SK-N-SH (cell line): ENCODE results near the gene PRDM13.

ENCODE experiments used
- EP300 ChIP-seq, 2 experiments: IDR thresholded peaks; 2 replicates each; pipeline versions ENCODE4 v1.4.0 to v1.6.1; 2012; ENCODE audit warnings: borderline replicate concordance in 1 of 2, low read depth in 1 of 2, low read length in 1 of 2
- GABPA ChIP-seq: IDR thresholded peaks from 2 replicates; pipeline ENCODE4 v1.4.0; 2012; ENCODE audit warnings: low read depth, mild to moderate bottlenecking
- NRF1 ChIP-seq: IDR thresholded peaks from 2 replicates; pipeline ENCODE4 v1.6.1; 2012; ENCODE audit warnings: low read depth, mild to moderate bottlenecking, low read length
- TF ChIP-seq, protein P1 (sequence below): fragments of 200-600 bp; sonication (generic); IDR thresholded peaks from 2 replicates; pipeline ENCODE4 v1.6.1; 2017; ENCODE audit warnings: antibody characterized with exemption, mild to moderate bottlenecking, moderate library complexity
- TF ChIP-seq, protein P2 (sequence below): IDR thresholded peaks from 2 replicates; pipeline ENCODE4 v1.4.0; 2012; ENCODE audit warnings: low read depth, borderline replicate concordance
- TF ChIP-seq, protein P3 (sequence below): IDR thresholded peaks from 2 replicates; pipeline ENCODE4 v1.6.1; 2012; ENCODE audit warnings: mild to moderate bottlenecking, low read depth, low read length, moderate library complexity

DNA sequence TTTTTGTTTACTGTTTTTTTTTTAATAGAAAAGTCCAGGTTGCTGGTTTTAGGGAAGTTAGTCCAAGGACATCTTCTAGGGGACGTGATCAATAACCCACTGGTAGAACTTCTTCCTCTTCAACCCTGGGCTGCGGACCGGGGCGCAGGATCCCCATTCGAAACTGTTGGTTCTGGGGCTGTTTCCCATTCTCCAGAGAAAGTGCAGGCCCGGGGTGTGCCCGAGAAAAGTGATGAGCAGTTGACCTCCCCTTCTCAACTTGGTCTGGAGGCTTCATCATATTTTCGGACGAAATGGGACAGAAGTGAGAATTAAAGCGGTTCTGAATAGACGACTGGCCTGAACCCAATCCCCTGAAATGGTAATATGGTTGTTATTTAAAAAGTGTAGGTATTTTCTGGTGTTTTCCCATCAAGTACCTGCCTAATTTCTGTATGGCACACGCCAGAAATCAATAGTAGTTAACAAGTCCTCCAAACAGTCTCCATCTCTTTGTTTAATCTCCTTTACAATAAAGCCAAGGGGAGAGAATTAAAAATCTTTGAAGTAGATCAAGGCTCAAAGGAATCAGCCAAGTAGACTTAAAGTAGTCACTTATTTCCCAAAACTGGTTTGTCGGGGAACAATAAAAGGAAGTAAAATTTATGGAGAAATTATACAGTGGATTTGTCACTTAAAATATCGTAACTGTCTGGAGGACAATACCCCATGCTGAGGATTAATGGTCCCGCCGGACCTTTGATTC, 550 bp upstream of the PRDM13 start:
- TF ChIP-seq, protein P1, sequence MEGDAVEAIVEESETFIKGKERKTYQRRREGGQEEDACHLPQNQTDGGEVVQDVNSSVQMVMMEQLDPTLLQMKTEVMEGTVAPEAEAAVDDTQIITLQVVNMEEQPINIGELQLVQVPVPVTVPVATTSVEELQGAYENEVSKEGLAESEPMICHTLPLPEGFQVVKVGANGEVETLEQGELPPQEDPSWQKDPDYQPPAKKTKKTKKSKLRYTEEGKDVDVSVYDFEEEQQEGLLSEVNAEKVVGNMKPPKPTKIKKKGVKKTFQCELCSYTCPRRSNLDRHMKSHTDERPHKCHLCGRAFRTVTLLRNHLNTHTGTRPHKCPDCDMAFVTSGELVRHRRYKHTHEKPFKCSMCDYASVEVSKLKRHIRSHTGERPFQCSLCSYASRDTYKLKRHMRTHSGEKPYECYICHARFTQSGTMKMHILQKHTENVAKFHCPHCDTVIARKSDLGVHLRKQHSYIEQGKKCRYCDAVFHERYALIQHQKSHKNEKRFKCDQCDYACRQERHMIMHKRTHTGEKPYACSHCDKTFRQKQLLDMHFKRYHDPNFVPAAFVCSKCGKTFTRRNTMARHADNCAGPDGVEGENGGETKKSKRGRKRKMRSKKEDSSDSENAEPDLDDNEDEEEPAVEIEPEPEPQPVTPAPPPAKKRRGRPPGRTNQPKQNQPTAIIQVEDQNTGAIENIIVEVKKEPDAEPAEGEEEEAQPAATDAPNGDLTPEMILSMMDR = no peak
- TF ChIP-seq GABPA (no peak), NRF1 (no peak), EP300 (IDR thresholded peaks at IDR 0.05; ENCODE audit: borderline replicate concordance in 1 of 2, low read depth in 1 of 2, low read length in 1 of 2) (no peak)
- TF ChIP-seq, protein P2, sequence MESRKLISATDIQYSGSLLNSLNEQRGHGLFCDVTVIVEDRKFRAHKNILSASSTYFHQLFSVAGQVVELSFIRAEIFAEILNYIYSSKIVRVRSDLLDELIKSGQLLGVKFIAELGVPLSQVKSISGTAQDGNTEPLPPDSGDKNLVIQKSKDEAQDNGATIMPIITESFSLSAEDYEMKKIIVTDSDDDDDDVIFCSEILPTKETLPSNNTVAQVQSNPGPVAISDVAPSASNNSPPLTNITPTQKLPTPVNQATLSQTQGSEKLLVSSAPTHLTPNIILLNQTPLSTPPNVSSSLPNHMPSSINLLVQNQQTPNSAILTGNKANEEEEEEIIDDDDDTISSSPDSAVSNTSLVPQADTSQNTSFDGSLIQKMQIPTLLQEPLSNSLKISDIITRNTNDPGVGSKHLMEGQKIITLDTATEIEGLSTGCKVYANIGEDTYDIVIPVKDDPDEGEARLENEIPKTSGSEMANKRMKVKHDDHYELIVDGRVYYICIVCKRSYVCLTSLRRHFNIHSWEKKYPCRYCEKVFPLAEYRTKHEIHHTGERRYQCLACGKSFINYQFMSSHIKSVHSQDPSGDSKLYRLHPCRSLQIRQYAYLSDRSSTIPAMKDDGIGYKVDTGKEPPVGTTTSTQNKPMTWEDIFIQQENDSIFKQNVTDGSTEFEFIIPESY = no peak
- TF ChIP-seq, protein P3, sequence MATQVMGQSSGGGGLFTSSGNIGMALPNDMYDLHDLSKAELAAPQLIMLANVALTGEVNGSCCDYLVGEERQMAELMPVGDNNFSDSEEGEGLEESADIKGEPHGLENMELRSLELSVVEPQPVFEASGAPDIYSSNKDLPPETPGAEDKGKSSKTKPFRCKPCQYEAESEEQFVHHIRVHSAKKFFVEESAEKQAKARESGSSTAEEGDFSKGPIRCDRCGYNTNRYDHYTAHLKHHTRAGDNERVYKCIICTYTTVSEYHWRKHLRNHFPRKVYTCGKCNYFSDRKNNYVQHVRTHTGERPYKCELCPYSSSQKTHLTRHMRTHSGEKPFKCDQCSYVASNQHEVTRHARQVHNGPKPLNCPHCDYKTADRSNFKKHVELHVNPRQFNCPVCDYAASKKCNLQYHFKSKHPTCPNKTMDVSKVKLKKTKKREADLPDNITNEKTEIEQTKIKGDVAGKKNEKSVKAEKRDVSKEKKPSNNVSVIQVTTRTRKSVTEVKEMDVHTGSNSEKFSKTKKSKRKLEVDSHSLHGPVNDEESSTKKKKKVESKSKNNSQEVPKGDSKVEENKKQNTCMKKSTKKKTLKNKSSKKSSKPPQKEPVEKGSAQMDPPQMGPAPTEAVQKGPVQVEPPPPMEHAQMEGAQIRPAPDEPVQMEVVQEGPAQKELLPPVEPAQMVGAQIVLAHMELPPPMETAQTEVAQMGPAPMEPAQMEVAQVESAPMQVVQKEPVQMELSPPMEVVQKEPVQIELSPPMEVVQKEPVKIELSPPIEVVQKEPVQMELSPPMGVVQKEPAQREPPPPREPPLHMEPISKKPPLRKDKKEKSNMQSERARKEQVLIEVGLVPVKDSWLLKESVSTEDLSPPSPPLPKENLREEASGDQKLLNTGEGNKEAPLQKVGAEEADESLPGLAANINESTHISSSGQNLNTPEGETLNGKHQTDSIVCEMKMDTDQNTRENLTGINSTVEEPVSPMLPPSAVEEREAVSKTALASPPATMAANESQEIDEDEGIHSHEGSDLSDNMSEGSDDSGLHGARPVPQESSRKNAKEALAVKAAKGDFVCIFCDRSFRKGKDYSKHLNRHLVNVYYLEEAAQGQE = no peak
